HPDE6-E6E7 (cell line): ENCODE results near the gene ARRB1.
"Not testable (repeated sequence)": the region's sequence is repeated elsewhere in the genome, so short reads cannot be mapped to it uniquely, and the experiment has no call there.

Experiments
- DNase-seq: peaks from one replicate; pipeline ENCODE4 v3.0.0; 2011; ENCODE audit warnings: missing footprints; ENCODE audit errors: extremely low spot score

Gene ARRB1

DNA sequence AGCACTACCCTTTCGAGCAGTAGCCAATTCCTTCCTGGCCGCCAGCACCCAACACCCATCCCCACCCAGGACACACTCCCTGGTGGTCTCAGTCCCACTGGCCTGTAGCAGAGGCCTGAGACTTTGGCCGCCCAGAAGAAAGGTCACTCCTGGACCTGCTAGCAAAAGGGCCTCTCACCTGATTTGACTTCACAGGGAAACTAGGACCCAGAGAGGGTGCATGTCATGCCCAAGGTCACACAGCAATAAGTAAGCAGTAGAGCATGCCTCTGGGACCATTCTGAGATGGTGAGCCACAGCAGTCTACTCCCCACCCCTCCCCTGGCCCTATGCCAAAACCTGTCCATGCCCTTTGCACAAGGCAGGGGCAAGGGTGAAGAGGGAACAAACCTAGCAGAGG lies 7.3 kb downstream of the ARRB1 start:
- no peak for DNase-seq

- no peak for DNase-seq
Measured at GRCh38 chr11:75342966-75343870, 8.2 kb downstream of the ARRB1 start.

GRCh38 chr11:75342231-75342918 lies 9.1 kb downstream of the ARRB1 start:
- DNase-seq = no peak

DNA sequence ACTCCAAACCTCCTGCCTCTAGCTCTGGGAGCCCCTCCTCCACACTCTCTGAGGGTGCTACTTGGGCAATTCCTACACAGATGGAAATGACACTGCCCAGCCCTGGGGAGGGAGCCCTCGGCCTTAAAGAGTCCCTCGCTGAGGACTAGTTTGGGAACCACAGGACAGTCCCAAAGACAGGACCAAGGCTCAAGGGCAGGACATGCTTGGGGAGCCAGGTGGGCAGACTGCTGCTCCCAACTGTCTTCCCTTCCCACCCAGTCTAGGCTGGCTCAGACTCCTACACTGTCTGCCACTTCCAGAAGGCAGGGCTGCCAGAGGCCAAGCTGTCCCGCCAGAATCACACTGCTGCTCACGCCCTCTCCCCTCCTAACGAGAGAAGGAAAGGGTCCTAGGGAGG lies 9.8 kb downstream of the ARRB1 start:
- DNase-seq = no peak

- no peak for DNase-seq
Measured at GRCh38 chr11:75339685-75340409, 11.6 kb downstream of the ARRB1 start.

- no peak for DNase-seq
Measured at GRCh38 chr11:75338516-75339208, 12.8 kb downstream of the ARRB1 start.

GRCh38 chr11:75337195-75337654 lies 14.2 kb downstream of the ARRB1 start:
- DNase-seq = no peak

DNA sequence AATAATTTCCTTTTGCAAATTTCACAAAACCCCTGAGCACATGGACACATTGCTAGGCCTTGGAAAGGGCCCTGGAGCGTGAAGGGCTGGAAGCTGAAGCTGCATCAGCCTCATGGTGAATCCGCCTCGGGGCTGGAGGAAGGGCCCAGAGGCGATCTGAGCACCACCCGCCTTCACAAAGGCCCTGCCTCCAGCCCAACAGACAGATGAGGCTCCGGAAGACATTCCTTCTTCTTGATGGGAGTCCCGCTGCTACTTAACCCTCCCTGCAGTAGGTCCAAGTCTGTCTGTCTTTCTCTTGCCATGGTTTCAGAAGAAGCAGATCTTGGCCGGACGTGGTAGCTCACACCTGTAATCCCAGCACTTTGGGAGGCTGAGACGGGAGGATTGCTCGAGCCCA lies 16.5 kb downstream of the ARRB1 start:
- DNase-seq = no peak

DNA sequence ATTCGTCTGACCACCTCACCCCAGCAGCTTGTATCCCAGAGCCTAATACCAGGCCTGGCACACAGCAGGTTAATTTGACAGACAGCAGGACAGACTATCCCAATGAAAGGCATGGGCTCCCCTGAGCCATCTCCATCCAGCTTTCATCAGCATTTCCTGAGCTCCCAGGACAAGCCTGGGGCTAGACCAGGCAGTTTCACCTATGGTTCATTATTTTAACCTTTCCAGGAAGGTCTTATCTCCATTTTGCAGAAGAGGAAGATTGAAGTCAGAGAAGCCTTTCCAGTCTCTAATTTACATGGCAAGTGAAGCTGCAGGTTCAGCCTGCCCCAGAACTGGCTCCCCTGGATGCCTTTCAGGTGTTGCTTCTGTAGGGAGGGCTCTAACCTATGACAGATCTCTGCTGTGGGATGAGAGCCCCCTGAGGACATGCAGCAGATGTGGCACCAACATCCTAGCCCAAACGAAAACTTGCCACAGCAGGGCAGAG lies 17.0 kb downstream of the ARRB1 start:
- DNase-seq = no peak

- no peak for DNase-seq
Measured at GRCh38 chr11:75333807-75334140, 17.7 kb downstream of the ARRB1 start.

- no peak for DNase-seq
Measured at GRCh38 chr11:75333022-75333806, 18.2 kb downstream of the ARRB1 start.

- not testable (repeated sequence) for DNase-seq
Measured at GRCh38 chr11:75331761-75332160, 19.7 kb downstream of the ARRB1 start.

- not testable (repeated sequence) for DNase-seq
Measured at GRCh38 chr11:75331304-75331703, 20.2 kb downstream of the ARRB1 start.

GRCh38 chr11:75330886-75331285 lies 20.6 kb downstream of the ARRB1 start:
- not testable (repeated sequence) for DNase-seq

DNA sequence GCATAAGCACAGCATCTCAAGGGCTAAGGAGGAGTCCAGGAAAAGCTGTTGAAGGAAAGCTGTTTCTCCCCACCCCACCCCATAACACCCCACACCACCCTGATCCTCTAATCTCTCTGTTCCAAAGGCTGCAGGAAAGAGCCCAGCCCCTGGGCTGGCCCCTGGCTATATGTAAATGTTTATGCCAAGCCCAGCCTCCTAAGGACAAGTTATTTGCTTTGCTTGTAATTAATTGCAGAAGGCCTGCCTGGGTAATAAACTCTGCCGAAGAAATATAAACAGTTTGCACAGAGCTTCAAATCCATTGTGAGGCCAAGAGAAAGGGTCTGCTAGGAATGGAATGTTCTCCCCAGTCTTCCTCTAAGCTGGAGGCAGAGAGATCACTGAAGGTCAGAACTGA lies 21.2 kb downstream of the ARRB1 start:
- DNase-seq = no peak

GRCh38 chr11:75328426-75329277 lies 22.8 kb downstream of the ARRB1 start:
- no peak for DNase-seq

DNA sequence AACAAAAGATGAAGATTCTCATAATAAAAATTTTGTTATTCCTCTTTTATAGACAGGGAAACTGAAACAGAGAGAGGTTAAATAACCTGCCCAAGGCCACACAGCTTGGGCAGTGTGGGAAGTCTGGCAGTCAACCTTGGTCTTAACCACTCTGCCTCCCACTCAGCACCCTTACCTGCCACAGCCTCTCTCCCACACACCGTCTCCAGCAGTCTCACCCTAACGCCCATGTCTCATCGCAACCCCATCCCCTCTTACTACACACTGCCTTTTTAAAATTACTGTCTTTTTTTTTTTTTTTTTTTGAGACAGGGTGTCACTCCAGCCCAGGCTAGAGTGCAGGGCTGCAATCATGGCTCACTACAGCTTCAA lies 25.0 kb downstream of the ARRB1 start:
- DNase-seq = no peak

DNA sequence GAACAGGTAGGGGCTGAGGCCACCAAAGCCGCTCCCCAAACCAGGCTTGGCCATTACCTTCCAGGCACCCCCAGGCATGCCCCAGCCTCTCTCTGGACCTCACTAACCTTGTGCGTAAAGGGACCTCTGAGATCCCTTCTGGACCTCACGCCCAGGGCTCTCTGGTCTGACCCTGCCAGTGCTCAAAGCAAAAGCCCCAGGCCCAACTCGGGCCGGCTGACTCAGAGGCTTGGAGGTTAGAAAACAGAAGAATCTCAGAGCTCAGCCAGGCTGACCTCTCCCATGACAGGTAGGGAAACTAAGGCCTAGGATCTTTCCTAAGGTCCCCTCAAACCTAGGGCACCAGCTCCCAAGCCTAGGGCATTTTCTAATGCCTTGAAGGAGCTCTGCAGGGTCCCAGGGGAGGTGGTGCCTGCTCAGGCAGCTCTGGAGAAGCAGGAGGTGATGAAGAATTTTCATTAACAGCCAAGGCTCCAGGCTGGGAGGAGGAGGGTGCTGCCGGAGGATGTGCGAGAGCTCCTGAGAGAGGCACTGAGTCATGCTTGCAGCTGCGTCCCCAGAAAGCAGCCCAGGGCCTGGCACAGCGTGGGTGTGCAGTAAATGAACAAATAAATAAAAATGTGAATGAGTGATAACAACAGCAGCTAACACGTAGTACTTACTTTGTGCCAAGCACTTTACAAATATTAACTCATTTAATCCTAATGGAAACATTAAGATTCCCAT lies 25.6 kb downstream of the ARRB1 start:
- DNase-seq = peak; percentile 94

DNA sequence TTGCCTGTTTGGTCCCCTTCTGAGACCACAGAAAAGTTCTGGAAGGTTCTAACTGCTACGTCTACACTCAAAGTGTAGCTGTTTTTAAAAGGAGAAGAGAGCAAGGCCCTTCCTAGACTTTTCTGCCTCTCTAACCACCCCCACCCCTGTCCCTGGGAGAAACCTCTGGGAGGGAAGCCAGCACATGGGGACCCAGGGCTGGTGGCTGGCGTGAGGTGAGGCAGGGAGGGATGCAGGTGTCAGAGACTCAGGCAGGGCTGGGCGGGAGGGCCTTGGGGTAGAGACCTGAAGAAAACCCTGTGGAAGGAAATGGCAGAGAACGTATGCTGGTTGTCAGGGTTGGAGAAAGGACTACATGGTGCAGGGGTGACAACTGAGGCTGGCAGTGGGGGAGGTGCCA lies 26.7 kb downstream of the ARRB1 start:
- DNase-seq = no peak
